Stimulated activated CD4-positive, alpha-beta T cell treated with anti-CD3 and anti-CD28 coated beads, Interleukin-4, amount 100 ng/mL, for 4 hours (primary cell): ENCODE results near the gene NOL12.
A peak's percentile ranks its signal among the peaks of the same experiment; 100 is the strongest.

ENCODE experiments used
- DNase-seq, 2 experiments: peaks; one replicate each; pipeline ENCODE4 v3.0.0-alpha.2; 2020

Gene NOL12

DNA sequence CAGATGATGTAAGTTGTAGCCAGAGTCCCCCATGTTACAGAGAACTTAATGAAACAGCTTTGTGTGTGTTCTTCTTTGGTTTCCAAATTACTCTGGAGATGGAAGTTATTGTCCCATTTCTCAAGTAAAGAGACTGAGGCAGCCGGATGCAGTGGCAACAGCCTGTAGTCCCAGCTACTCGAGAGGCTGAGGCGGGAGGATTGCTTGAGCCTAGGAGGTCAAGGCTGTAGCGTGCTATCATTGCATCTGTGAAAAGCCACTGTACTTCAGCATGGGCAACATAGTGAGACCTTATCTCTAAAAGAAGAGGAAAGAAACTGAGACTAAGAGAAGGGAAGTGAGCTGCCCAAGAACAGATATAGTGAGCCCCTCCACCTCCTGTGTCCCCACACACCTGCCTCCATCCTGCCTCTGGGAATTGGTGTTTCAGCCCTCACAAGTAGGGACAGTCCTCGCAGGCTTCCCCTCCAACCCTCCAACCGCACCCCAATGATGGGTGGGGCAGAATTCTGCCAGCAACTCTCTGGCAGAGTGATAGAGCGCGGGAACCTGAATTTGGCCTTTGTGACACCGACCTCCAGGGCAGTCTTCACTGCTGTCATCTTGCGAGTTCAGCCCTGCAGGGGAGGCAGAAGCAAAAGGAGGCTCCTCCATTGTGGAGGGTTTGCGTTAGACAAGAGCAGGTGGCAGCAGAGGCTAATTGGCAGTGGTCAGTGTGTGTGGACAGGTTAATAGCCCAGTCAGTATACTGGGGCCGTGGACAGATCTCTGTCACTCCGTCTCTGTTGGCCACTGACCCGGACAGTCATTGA is 26.0 kb upstream of the NOL12 start:
- no peak for DNase-seq

GRCh38 chr22:37660709-37661045 is 25.5 kb upstream of the NOL12 start:
- DNase-seq = no peak

DNA sequence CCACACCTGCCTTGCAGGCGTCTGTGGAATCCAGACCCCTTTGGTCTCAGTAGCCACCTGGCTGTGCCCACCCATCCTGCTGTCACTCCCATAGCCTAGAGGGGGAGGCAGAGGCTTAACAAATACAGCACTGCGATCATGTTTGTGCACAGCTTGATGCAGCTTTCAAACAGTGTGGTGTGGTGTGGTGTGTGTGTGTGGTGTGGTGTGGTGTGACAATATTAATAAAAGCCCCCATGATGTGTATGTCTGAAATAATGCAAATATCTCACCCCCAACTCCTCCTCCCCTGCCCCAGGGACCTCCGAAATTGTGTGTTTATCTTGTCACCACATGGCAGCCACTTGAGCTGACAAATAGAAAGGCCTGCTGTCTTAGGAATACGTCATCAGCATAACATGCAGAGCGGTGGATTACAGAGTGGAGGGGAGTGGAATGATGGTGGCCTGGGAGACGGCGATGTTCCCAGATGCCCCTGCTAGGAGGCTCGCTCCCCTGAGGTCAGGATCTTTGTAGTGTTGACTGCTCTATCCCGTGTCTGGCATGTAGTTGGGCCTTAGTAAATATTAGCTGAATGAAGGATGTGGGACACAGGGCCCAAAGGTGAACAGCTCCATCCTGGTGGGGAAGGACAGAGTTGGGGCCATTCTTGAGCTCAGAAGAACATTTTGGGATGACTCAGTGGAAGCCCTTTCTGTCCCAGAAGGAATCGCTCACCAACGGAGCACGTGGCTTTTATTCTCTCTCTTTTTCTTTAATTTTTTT is 24.8 kb upstream of the NOL12 start:
- no peak for DNase-seq

- no peak for DNase-seq
Measured at GRCh38 chr22:37662039-37662438, 24.1 kb upstream of the NOL12 start.

DNA sequence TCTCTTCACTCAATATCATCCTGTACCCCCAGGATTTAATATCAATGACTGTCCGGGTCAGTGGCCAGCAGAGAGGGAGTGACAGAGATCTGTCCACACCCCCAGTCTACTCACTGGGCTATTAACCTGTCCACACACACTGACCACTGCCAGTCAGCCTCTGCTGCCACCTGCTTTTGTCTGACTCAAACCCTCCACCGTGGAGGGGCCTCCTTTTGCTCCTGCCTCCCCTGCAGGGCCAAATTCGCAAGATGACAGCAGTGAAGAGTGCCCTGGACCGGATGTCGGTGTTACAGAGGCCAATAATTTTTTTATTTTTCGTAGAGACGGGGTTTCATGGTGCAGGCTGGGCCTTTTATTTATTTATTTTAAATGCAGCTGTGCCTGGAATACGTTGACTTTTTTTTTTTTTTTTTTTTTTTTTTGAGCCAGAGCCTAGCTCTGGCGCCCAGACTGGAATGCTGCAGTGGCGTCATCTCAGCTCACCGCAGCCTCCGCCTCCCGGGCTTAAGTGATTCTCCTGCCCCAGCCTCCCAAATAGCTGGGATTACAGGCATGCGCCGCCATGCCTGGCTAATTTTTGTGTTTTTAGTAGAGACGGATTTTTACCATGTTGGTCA is 22.5 kb upstream of the NOL12 start:
- no peak for DNase-seq

DNA sequence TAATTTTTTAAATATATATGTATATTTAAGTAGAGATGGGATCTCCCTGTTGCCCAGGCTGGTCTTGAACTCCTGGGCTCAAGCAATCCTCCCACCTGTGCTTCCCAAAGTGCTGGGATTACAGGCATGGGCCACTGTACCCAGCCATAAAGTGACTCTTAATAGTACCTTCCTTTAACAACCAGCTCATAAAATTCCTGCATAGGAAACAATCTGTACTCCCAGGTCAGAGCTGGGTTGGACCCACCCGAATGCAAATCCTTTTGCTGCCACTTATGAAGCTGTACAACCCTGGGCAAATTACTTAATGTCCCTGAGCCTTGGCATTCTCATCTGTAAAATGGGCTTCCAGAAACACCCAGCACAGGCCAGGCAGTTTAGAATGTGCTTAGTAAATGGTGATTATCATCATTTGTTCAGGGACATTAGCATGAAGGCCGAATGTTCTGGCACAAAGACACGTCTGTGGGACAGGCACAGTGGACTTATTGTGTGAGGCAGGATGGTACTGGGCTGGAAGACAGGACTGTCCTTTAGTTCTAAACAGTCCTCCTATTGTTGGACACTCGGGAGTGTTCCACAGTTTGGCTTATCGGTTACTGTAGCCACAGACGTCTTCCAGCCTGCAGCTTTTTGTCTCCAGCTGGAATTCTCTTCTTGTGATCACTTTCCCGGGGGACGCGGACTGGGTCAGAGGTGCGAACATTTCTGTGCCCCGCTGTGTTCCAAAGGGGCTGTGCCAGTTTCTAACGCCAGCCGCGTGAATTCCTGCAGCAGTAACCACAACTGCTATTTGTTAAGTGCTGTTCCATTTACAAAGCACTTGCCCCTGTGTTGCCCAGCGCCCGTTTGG is 21.7 kb upstream of the NOL12 start:
- no peak for DNase-seq

- DNase-seq = no peak
Measured at GRCh38 chr22:37665487-37665886, 20.7 kb upstream of the NOL12 start.

GRCh38 chr22:37669586-37669985 is 16.6 kb upstream of the NOL12 start:
- no peak for DNase-seq

GRCh38 chr22:37672206-37672919 is 13.8 kb upstream of the NOL12 start:
- DNase-seq = no peak

GRCh38 chr22:37672920-37673455 is 13.2 kb upstream of the NOL12 start:
- no peak for DNase-seq

- no peak for DNase-seq
Measured at GRCh38 chr22:37674248-37674647, 11.9 kb upstream of the NOL12 start.

- DNase-seq = peak; percentile 45 to 49
Measured at GRCh38 chr22:37674951-37675929, 10.9 kb upstream of the NOL12 start, which contains the start of gene LGALS1. Gene LGALS1 (plus strand): TSS chr22:37675636. CDS start chr22:37675703, 67 bp downstream.

DNA sequence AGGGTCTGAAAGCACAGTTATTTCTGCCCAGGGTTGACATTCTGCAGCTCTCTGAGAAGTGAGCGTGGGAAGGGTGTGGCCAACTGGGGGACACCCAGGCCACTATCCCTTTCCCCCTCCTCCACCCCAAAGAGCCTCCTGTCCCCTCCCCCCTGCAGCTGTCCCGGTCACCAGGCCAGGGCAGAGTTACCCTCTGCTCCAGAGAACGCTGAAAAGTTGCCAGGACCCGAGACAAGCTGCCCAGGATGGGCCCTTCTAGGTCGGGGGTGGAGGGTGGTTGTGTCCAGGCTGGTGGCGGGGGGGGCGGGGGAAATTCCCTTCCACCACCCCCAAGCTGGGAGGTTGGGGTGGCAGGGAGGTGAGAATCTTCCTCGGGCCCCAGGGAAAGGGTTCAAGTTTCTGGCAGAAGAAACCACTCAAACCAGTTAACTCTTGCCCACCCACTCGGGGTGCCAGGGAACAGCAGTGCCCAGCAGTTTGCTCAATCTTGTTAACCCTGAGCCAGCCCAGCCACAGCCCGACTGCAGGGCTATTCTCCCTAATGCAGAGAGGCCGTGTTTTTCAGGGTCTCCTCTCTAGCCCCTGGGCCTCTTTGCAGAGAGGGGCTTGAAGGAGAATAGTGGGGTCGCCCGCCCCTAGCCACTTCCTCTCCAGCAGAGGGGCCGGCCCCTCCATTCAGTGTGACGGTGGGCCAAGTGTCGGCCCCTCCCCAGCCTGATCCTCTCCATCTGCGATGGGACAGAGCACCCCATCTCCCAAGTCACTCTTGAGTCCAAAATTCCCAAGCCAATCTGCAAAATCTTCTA is 10.0 kb upstream of the NOL12 start:
- DNase-seq = peak in 1 of 2 experiments; percentile 21

DNA sequence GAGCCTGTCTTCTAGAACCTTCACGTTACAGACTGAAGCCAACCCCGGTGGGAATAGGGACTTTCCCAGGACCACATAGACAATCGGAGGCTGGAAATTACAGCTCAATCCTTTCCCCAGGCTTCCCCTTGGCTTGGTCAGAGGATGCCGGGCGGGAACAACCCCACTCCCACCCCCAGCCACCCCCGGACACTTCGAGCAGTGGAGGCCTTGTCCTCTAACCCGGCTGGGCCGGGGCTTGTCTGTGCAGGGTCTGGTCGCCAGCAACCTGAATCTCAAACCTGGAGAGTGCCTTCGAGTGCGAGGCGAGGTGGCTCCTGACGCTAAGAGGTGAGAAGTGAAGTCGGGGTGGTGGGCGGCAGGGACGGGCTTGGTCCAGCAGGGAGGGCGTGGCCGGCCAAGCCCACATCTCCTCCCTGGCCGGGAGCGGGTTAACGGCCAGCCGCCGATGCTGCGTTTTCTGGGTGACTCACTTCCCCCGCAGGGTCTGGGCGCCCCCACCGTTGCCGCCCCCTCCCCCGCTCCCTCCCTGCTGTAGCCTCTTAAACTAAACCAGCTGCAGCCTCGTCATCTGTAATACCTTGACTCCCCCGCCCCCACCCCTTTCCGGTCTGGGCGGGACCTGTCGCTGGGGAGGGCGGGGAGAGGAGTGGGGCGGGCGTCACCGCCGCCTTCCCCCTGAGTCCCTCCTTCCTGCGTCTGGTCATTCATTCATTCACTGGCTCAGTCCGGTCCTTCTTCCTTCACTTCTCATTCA is 9.2 kb upstream of the NOL12 start:
- DNase-seq = peak; percentile 91 to 94

- DNase-seq = no peak
Measured at GRCh38 chr22:37677493-37677974, 8.6 kb upstream of the NOL12 start.

GRCh38 chr22:37678372-37678771 is 7.8 kb upstream of the NOL12 start:
- no peak for DNase-seq

- DNase-seq = no peak
Measured at GRCh38 chr22:37679670-37680069, 6.5 kb upstream of the NOL12 start.

DNA sequence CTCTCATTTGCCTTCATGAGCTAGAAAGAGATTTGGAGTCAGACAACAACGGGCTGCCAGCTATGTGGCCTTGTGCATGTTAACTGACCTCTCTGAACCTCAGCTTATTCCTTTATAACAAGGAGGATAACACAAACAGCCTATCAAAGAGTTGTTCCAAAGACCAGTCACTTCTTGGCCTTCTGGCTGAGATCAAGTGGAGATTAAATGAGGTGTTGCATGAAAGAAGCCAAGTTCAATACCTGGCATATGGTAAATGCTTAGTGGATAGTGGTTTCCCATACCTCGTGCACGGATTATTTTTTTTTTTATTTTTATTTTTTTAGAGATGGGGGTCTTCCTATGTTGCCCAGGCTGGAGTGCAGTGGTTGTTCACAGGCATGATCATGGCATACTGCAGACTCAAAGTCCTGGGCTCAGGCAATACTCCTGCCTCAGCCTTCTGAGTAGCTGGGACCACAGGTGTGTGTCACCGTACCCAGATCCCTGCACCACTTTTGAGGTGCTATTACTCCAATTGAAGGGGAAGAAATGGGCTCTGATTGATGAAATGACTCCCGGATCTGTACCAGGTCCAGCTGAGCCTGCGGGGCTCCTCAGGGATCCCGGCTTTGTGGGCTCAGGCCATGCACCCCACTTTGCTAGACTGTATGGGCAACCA is 5.8 kb upstream of the NOL12 start:
- no peak for DNase-seq
